HepG2 (cell line): ENCODE data around the gene SVOP. TPM values are rescaled to one million over a fixed set of nuclear protein-coding genes. Genes with fewer than 3 reads are reported as not detected.

Source experiments
- ATAC-seq: fragments of 200-7000 bp; cut with Tn5 transposase; 3 replicates; pipeline ENCODE4 v1.9.1; 2020; ENCODE audit warnings: mild to moderate bottlenecking, moderate library complexity
- BruUV-seq: library from RNA; stranded (reverse); fragments of 400-500 nt; replicated peaks from 2 replicates; lab custom pipeline; 2021; lab: Mats Ljungman, UMichigan
- CTCF ChIA-PET: fragments of 300-600 bp; formaldehyde crosslinking; extraction: SDS; loops from one replicate; lab custom pipeline; 2021; ENCODE audit warnings: low total read pairs, inconsistent platforms, low intra/inter-chr PET ratio; lab: Yijun Ruan, JAX
- POLR2A ChIA-PET: fragments of 350-600 bp; sonication (Branson Sonifier 250); formaldehyde crosslinking; loops from one replicate; lab custom pipeline; 2020; ENCODE audit warnings: antibody characterized with exemption, inconsistent platforms; lab: Yijun Ruan, JAX
- DNase-seq: peaks from one replicate; pipeline ENCODE4 v3.0.0-alpha.2; 2015; ENCODE audit warnings: low spot score
- FAIRE-seq: peaks from 3 replicates; lab custom pipeline; 2011; peaks lifted over from hg19 to GRCh38; lab: Jason Lieb, UNC
- H2AFZ ChIP-seq: one replicate; pipeline ENCODE4 v1.6.1; 2011; ENCODE audit warnings: low read length, inconsistent platforms
- H3K27ac ChIP-seq: fragments of 300-600 bp; 3 replicates; pipeline ENCODE4 v1.8.0; 2011; ENCODE audit warnings: mixed run types, mild to moderate bottlenecking, mixed read lengths, low read length, inconsistent platforms; ENCODE audit not compliant: insufficient read depth; ENCODE audit errors: extremely low read length
- H3K27me3 ChIP-seq, 2 experiments: fragments of 200-600 bp in 1 of 2; 2 replicates in 1 of 2; 3 replicates in 1 of 2; pipeline versions ENCODE4 v1.6.0 to v1.8.0; 2011; ENCODE audit warnings: low read length in 2 of 2, mild to moderate bottlenecking in 2 of 2, moderate library complexity in 2 of 2, inconsistent platforms in 1 of 2; ENCODE audit not compliant: insufficient read depth in 2 of 2, control insufficient read depth in 1 of 2
- H3K36me3 ChIP-seq, 2 experiments: fragments of 200-600 bp in 1 of 2; replicated peaks in 1 of 2; 2 replicates in 1 of 2; 3 replicates in 1 of 2; pipeline versions ENCODE4 v1.5.1 to v1.8.0; 2011; ENCODE audit warnings: low read length in 2 of 2, inconsistent platforms in 1 of 2; ENCODE audit not compliant: insufficient read depth in 2 of 2, control insufficient read depth in 1 of 2
- H3K4me1 ChIP-seq: 2 replicates; pipeline ENCODE4 v1.5.1; 2012; ENCODE audit warnings: low read length, inconsistent platforms; ENCODE audit not compliant: insufficient read depth
- H3K4me2 ChIP-seq: 2 replicates; pipeline ENCODE4 v1.6.0; 2011; ENCODE audit warnings: low read depth, low read length, inconsistent platforms
- H3K4me3 ChIP-seq, 3 experiments: fragments of 200-600 bp in 1 of 3; sonication (generic), shearing (Covaris generic) in 1 of 3; replicated peaks in 1 of 3; 2 replicates each; pipeline ENCODE4 v1.5.1; 2011 to 2016; ENCODE audit warnings: low read length in 3 of 3, inconsistent platforms in 2 of 3, low read depth in 2 of 3, mild to moderate bottlenecking in 2 of 3, control low read depth in 1 of 3, mixed read lengths in 1 of 3; ENCODE audit not compliant: insufficient read depth in 1 of 3
- H3K79me2 ChIP-seq: one replicate; pipeline ENCODE4 v1.6.1; 2011; ENCODE audit warnings: low read length, inconsistent platforms; ENCODE audit not compliant: insufficient read depth
- H3K9ac ChIP-seq: 2 replicates; pipeline ENCODE4 v1.6.0; 2011; ENCODE audit warnings: mild to moderate bottlenecking, low read depth, low read length, inconsistent platforms; ENCODE audit not compliant: insufficient read depth
- H3K9me3 ChIP-seq: 2 replicates; pipeline ENCODE4 v1.5.1; 2012; ENCODE audit warnings: mild to moderate bottlenecking, low read length
- H4K20me1 ChIP-seq: 2 replicates; pipeline ENCODE4 v1.6.0; 2011; ENCODE audit warnings: inconsistent platforms, mild to moderate bottlenecking, low read length, moderate library complexity; ENCODE audit not compliant: insufficient read depth
- WGBS: methylation state at CpG from one replicate; pipeline ENCODE4 v1.1.6; 2017; ENCODE audit warnings: low lambda C conversion rate; 5-methylcytosine and 5-hydroxymethylcytosine counted together
- in situ Hi-C: cut with HindIII; loops from 2 replicates; pipeline ENCODE4 v1.10.0; 2017; ENCODE audit warnings: low pct_unique_long_range_greater_than_20kb; ENCODE audit not compliant: extremely low pct_ligation_motif_present
- intact Hi-C: fragments of 100-400 bp; cut with micrococcal nuclease; formaldehyde crosslinking; loops from one replicate; pipeline ENCODE4 v1.10.0; 2022; ENCODE audit not compliant: unreplicated experiment
- polyA plus RNA-seq, 8 experiments: library from polyadenylated mRNA; depleted of rRNA in 3 of 8; stranded (reverse) in 7 of 8; unstranded in 1 of 8; fragments of >200 nt; fragmentation: Illumina TruSeq in 4 of 8; extraction: Trizol in 4 of 8; gene quantifications; 2 replicates each; pipeline versions ENCODE4 v1.2.1 to v1.2.3, GENCODE V29; 2011 to 2016; ENCODE audit warnings: low read depth in 4 of 8, missing spikeins in 1 of 8, mixed read lengths in 1 of 8; ENCODE audit not compliant: insufficient read depth in 1 of 8
- total RNA-seq, 5 experiments: library from RNA; depleted of rRNA; stranded (reverse); fragments of >200 nt; fragmentation: Illumina TruSeq; extraction: Trizol; gene quantifications; 2 replicates each; pipeline ENCODE4 v1.2.3, GENCODE V29; 2016; ENCODE audit warnings: low read depth in 1 of 5
- TF ChIP-seq, protein P1 (sequence below): sonication (generic); formaldehyde crosslinking; IDR thresholded peaks from 2 replicates; pipeline ENCODE4 v1.8.0; 2022; ENCODE audit warnings: missing genetic modification reagents, mild to moderate bottlenecking, moderate library complexity, borderline replicate concordance
- TF ChIP-seq, protein P2 (sequence below): sonication (generic); formaldehyde crosslinking; IDR thresholded peaks from 2 replicates; pipeline ENCODE4 v1.4.0; 2020; ENCODE audit warnings: missing genetic modification reagents, mild to moderate bottlenecking, borderline replicate concordance
- TF ChIP-seq, protein P3 (sequence below): IDR thresholded peaks from 2 replicates; pipeline ENCODE4 v1.6.1; 2016; ENCODE audit warnings: low read depth, missing genetic modification reagents, missing compliant biosample characterization

Gene SVOP
- total and polyA plus RNA-seq, 2 of the 13 experiments (the other 11 are each of a cell fraction or from before 2014, with no cell fraction given): not detected

DNA sequence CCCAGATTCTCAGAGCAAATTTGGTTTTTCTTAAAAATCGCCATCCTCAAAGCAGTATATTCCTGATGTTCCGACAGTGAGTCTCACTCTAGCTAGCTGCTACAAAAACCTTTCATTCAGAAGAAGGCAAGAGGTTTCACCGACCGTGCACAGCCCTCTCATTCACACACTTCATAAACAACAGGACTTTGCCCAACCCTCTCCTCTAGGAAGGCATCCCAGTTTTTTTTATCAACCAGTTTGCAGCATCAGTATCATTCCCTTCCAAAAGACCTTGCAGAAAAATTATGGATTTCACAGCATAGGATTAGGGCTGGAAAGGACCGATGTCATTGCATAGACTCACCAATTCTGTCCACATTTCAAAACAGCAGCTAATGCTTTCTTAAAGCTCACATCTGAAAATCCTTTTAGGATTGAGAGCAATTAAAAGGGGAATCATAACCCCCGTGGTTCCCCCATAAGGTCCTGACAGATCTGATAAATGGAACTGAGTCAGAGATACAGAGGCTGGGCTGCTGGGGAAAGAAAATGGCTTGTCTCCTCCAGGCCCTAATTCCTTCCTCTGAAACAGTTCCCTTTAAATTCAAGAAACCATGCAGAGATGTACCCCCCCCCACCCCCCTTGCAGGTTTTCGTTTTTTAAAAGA, 597 bp downstream of the SVOP start (continued):
- TF ChIP-seq, protein P1, sequence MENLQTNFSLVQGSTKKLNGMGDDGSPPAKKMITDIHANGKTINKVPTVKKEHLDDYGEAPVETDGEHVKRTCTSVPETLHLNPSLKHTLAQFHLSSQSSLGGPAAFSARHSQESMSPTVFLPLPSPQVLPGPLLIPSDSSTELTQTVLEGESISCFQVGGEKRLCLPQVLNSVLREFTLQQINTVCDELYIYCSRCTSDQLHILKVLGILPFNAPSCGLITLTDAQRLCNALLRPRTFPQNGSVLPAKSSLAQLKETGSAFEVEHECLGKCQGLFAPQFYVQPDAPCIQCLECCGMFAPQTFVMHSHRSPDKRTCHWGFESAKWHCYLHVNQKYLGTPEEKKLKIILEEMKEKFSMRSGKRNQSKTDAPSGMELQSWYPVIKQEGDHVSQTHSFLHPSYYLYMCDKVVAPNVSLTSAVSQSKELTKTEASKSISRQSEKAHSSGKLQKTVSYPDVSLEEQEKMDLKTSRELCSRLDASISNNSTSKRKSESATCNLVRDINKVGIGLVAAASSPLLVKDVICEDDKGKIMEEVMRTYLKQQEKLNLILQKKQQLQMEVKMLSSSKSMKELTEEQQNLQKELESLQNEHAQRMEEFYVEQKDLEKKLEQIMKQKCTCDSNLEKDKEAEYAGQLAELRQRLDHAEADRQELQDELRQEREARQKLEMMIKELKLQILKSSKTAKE (CRISPR knock-in tag): no peak
- TF ChIP-seq, protein P2, sequence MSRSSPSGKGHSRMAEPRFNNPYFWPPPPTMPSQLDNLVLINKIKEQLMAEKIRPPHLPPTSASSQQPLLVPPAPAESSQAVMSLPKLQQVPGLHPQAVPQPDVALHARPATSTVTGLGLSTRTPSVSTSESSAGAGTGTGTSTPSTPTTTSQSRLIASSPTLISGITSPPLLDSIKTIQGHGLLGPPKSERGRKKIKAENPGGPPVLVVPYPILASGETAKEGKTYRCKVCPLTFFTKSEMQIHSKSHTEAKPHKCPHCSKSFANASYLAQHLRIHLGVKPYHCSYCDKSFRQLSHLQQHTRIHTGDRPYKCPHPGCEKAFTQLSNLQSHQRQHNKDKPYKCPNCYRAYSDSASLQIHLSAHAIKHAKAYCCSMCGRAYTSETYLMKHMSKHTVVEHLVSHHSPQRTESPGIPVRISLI (CRISPR knock-in tag): no peak

DNA sequence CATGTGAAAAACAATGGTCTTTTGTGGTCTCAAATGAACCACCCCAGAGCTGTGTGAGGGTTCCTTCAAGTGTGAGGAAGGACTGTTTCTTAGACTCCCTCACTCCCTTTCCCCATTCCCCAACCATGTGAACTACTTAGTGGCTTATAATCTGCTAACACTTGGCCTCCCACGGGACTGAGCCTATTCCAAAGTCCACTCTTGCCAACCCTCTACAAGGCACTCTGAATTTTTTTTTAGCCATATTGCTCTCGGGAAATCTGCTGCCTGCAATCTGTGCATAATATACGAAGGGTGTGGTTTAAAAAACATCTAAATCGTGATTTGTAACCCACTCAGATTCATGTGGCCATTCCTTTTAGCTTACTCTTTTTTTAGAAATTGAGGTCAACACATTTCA, 2.6 kb downstream of the SVOP start:
- H3K9me3 ChIP-seq: no peaks in the 10 kb centered on the region
- in situ Hi-C loops: no loop called here
- H3K27ac ChIP-seq: no peak overlapping the region
- 0 out of 5 replicates have a peak, but pooled peaks cover 0 to 3% of the 10 kb centered on the region in 2 experiments for H3K27me3 ChIP-seq
- ChIA-PET POLR2A (no interaction called here), CTCF (no interaction called here)
- DNase-seq: no peak
- no peak for FAIRE-seq
- H2AFZ ChIP-seq: no peak overlapping the region
- H3K4me3 ChIP-seq: no peak overlapping the region
- intact Hi-C loops: no loop called here
- H3K9ac ChIP-seq: no peak overlapping the region
- H3K4me1 ChIP-seq: peaks cover 6% of the 10 kb centered on the region; the same call in 1 of the 2 replicates
- no peak for ATAC-seq
- no TSS peak for BruUV-seq
- TF ChIP-seq, protein P3, sequence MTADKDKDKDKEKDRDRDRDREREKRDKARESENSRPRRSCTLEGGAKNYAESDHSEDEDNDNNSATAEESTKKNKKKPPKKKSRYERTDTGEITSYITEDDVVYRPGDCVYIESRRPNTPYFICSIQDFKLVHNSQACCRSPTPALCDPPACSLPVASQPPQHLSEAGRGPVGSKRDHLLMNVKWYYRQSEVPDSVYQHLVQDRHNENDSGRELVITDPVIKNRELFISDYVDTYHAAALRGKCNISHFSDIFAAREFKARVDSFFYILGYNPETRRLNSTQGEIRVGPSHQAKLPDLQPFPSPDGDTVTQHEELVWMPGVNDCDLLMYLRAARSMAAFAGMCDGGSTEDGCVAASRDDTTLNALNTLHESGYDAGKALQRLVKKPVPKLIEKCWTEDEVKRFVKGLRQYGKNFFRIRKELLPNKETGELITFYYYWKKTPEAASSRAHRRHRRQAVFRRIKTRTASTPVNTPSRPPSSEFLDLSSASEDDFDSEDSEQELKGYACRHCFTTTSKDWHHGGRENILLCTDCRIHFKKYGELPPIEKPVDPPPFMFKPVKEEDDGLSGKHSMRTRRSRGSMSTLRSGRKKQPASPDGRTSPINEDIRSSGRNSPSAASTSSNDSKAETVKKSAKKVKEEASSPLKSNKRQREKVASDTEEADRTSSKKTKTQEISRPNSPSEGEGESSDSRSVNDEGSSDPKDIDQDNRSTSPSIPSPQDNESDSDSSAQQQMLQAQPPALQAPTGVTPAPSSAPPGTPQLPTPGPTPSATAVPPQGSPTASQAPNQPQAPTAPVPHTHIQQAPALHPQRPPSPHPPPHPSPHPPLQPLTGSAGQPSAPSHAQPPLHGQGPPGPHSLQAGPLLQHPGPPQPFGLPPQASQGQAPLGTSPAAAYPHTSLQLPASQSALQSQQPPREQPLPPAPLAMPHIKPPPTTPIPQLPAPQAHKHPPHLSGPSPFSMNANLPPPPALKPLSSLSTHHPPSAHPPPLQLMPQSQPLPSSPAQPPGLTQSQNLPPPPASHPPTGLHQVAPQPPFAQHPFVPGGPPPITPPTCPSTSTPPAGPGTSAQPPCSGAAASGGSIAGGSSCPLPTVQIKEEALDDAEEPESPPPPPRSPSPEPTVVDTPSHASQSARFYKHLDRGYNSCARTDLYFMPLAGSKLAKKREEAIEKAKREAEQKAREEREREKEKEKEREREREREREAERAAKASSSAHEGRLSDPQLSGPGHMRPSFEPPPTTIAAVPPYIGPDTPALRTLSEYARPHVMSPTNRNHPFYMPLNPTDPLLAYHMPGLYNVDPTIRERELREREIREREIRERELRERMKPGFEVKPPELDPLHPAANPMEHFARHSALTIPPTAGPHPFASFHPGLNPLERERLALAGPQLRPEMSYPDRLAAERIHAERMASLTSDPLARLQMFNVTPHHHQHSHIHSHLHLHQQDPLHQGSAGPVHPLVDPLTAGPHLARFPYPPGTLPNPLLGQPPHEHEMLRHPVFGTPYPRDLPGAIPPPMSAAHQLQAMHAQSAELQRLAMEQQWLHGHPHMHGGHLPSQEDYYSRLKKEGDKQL: no peak
- no peaks in the 10 kb centered on the region for H3K79me2 ChIP-seq
- no peak overlapping the region for H3K4me2 ChIP-seq
- H4K20me1 ChIP-seq: no peaks in the 10 kb centered on the region
- 3% methylated on average over 4 of the region's 4 CpGs for WGBS
- no peaks in the 10 kb centered on the region for H3K36me3 ChIP-seq
